ENCODE measurements around the gene CISD3.

- TF ChIP-seq CTCF (IDR thresholded peaks at IDR 0.05 in 8 of 11, conservative IDR thresholded peaks at IDR 0.05 in 3 of 11) (no peak), POLR2A (IDR thresholded peaks at IDR 0.05) (no peak)
Measured at GRCh38 chr17:38706505-38707216, 23.5 kb upstream of the CISD3 start.

Data from spleen (tissue), 7 donors.